K562 (cell line): ENCODE data around the gene DRAXIN. TPM values are rescaled to one million over a fixed set of nuclear protein-coding genes. Genes with fewer than 3 reads are reported as not detected.

ENCODE experiments used
- ATAC-seq: fragments of 200-7000 bp; cut with Tn5 transposase; 3 replicates; pipeline ENCODE4 v1.9.1; 2020; ENCODE audit warnings: moderate library complexity
- BruUV-seq: library from RNA; stranded (reverse); fragments of 400-500 nt; replicated peaks from 2 replicates; lab custom pipeline; 2021; lab: Mats Ljungman, UMichigan
- CTCF ChIA-PET: fragments of 300-600 bp; formaldehyde crosslinking; extraction: SDS; loops from one replicate; lab custom pipeline; 2021; ENCODE audit warnings: low intra/inter-chr PET ratio; lab: Yijun Ruan, JAX
- POLR2A ChIA-PET: fragments of 300-600, 350-650 bp; sonication (Branson Sonifier 250); formaldehyde crosslinking; extraction: SDS; loops from one replicate; lab custom pipeline; 2021; ENCODE audit warnings: antibody characterized with exemption, inconsistent platforms; lab: Yijun Ruan, JAX
- DNase-seq, 4 experiments: peaks; one replicate each; pipeline versions ENCODE4 v3.0.0 to v3.0.0-alpha.2; 2011 to 2018; ENCODE audit warnings: low spot score in 3 of 4, mixed read lengths in 3 of 4; ENCODE audit errors: extremely low read depth in 1 of 4
- FAIRE-seq: peaks from 2 replicates; lab custom pipeline; 2011; peaks lifted over from hg19 to GRCh38; lab: Jason Lieb, UNC
- H2AFZ ChIP-seq: 2 replicates; pipeline ENCODE4 v1.6.0; 2011; ENCODE audit warnings: low read depth, low read length, control low read depth, inconsistent platforms
- H3K27ac ChIP-seq: fragments of 200-600 bp; 3 replicates; pipeline ENCODE4 v1.8.0; 2011; ENCODE audit warnings: low read depth, mild to moderate bottlenecking, control low read depth, inconsistent platforms, low read length, moderate library complexity, mixed read lengths; ENCODE audit errors: extremely low read depth
- H3K27me3 ChIP-seq, 2 experiments: fragments of 300-600 bp in 1 of 2; 2 replicates in 1 of 2; 3 replicates in 1 of 2; pipeline versions ENCODE4 v1.6.0 to v1.8.0; 2011; ENCODE audit warnings: inconsistent platforms in 2 of 2, low read length in 2 of 2, mild to moderate bottlenecking in 1 of 2, mixed read lengths in 1 of 2, moderate library complexity in 1 of 2; ENCODE audit not compliant: control insufficient read depth in 2 of 2, insufficient read depth in 2 of 2
- H3K36me3 ChIP-seq: fragments of 300-600 bp; 3 replicates; pipeline ENCODE4 v1.8.0; 2011; ENCODE audit warnings: mild to moderate bottlenecking, low read length, inconsistent platforms; ENCODE audit not compliant: control insufficient read depth, insufficient read depth
- H3K4me1 ChIP-seq, 2 experiments: fragments of 200-600 bp in 1 of 2; replicated peaks in 1 of 2; 2 replicates in 1 of 2; 3 replicates in 1 of 2; pipeline versions ENCODE4 v1.5.1 to v1.8.0; 2011; ENCODE audit warnings: inconsistent platforms in 2 of 2, low read length in 2 of 2, mild to moderate bottlenecking in 1 of 2, mixed read lengths in 1 of 2, moderate library complexity in 1 of 2; ENCODE audit not compliant: control insufficient read depth in 2 of 2, insufficient read depth in 2 of 2
- H3K4me2 ChIP-seq: 2 replicates; pipeline ENCODE4 v1.6.1; 2011; ENCODE audit warnings: low read length, control low read depth, inconsistent platforms, mixed read lengths; ENCODE audit not compliant: insufficient read depth
- H3K4me3 ChIP-seq: fragments of 200-600 bp; sonication (generic), shearing (Covaris generic); 2 replicates; pipeline ENCODE4 v1.5.1; 2016; ENCODE audit warnings: control low read depth, inconsistent platforms
- H3K79me2 ChIP-seq: fragments of 200-600 bp; 3 replicates; pipeline ENCODE4 v1.8.0; 2011; ENCODE audit warnings: low read length, inconsistent platforms; ENCODE audit not compliant: control insufficient read depth, insufficient read depth
- H3K9ac ChIP-seq, 2 experiments: 2 replicates each; pipeline versions ENCODE4 v1.6.0 to v1.6.1; 2011; ENCODE audit warnings: low read depth in 2 of 2, low read length in 2 of 2, control low read depth in 1 of 2, inconsistent platforms in 1 of 2, mild to moderate bottlenecking in 1 of 2, mixed read lengths in 1 of 2; ENCODE audit not compliant: insufficient read depth in 1 of 2
- H3K9me1 ChIP-seq: one replicate; pipeline ENCODE4 v1.6.0; 2011; ENCODE audit warnings: inconsistent platforms, mild to moderate bottlenecking, low read length, moderate library complexity; ENCODE audit not compliant: control insufficient read depth, insufficient read depth
- H3K9me3 ChIP-seq: replicated peaks from 2 replicates; pipeline ENCODE4 v1.5.1; 2011; ENCODE audit warnings: low read depth, low read length, inconsistent platforms; ENCODE audit not compliant: control insufficient read depth, insufficient read depth
- H4K20me1 ChIP-seq: replicated peaks from 2 replicates; pipeline ENCODE4 v1.6.1; 2011; ENCODE audit warnings: low read length, inconsistent platforms, mixed read lengths; ENCODE audit not compliant: control insufficient read depth, insufficient read depth
- CREB5 ChIP-seq: fragments of 250-450 bp; sonication (Bioruptor Pico); IDR thresholded peaks from 2 replicates; pipeline ENCODE4 v1.5.0; 2020; ENCODE audit warnings: mild to moderate bottlenecking
- KLF1 ChIP-seq: fragments of 450-650 bp; IDR thresholded peaks from 2 replicates; pipeline ENCODE4 v1.6.1; 2016; ENCODE audit warnings: missing genetic modification characterization, missing compliant biosample characterization
- MAFG ChIP-seq: fragments of 450-650 bp; conservative IDR thresholded peaks from 2 replicates; pipeline ENCODE4 v1.6.1; 2016; ENCODE audit warnings: missing genetic modification characterization, missing compliant biosample characterization
- MAZ ChIP-seq, 2 experiments: fragments of 450-650 bp in 1 of 2; sonication (generic) in 1 of 2; formaldehyde crosslinking; IDR thresholded peaks in 1 of 2; conservative IDR thresholded peaks in 1 of 2; 2 replicates each; pipeline versions ENCODE4 v1.4.0 to v1.5.0; 2020; ENCODE audit warnings: mild to moderate bottlenecking in 1 of 2, missing genetic modification reagents in 1 of 2
- MYBL2 ChIP-seq, 2 experiments: fragments of 450-650 bp in 1 of 2; sonication (generic) in 1 of 2; formaldehyde crosslinking in 1 of 2; IDR thresholded peaks; 2 replicates each; pipeline versions ENCODE4 v1.6.1 to v1.8.1; 2017 to 2022; ENCODE audit warnings: borderline replicate concordance in 1 of 2, inconsistent platforms in 1 of 2, low read depth in 1 of 2, mild to moderate bottlenecking in 1 of 2, missing genetic modification reagents in 1 of 2, moderate library complexity in 1 of 2
- NFRKB ChIP-seq: fragments of 450-650 bp; IDR thresholded peaks from 2 replicates; pipeline ENCODE4 v1.6.1; 2016; ENCODE audit warnings: low read depth
- NONO ChIP-seq, 2 experiments: fragments of 200-400 bp in 1 of 2; fragments of 450-650 bp in 1 of 2; formaldehyde crosslinking in 1 of 2; IDR thresholded peaks; 2 replicates each; pipeline ENCODE4 v1.6.1; 2017; ENCODE audit warnings: low read depth in 2 of 2, mild to moderate bottlenecking in 2 of 2, moderate library complexity in 2 of 2, low read length in 1 of 2
- RAD51 ChIP-seq: fragments of 450-650 bp; IDR thresholded peaks from 2 replicates; pipeline ENCODE4 v1.7.1; 2016; ENCODE audit warnings: low read depth, mild to moderate bottlenecking, borderline replicate concordance
- RFX7 ChIP-seq: fragments of 250-450 bp; sonication (Bioruptor Pico); IDR thresholded peaks from 2 replicates; pipeline ENCODE4 v1.5.1; 2021; ENCODE audit warnings: mild to moderate bottlenecking
- SMAD4 ChIP-seq: fragments of 250-450 bp; sonication (Bioruptor Pico); conservative IDR thresholded peaks from 2 replicates; pipeline ENCODE4 v1.8.0; 2021; ENCODE audit warnings: inconsistent platforms, mild to moderate bottlenecking, moderate library complexity
- THAP7 ChIP-seq: fragments of 250-450 bp; sonication (Bioruptor Pico); IDR thresholded peaks from 2 replicates; pipeline ENCODE4 v1.5.0; 2021
- UBTF ChIP-seq, 2 experiments: IDR thresholded peaks; 2 replicates each; pipeline ENCODE4 v1.6.1; 2012; ENCODE audit warnings: improper control_type of control experiment in 2 of 2, low read depth in 2 of 2, low read length in 2 of 2, borderline replicate concordance in 1 of 2
- VEZF1 ChIP-seq: fragments of 200-800 bp; sonication (Bioruptor generic); IDR thresholded peaks from 2 replicates; pipeline ENCODE4 v1.6.1; 2017; ENCODE audit warnings: missing genetic modification characterization, missing compliant biosample characterization
- WGBS: fragments of 100-300 bp; shearing (Covaris generic); methylation state at CpG from one replicate; pipeline ENCODE4 v1.1.6; 2016; ENCODE audit warnings: low coverage, mixed read lengths; ENCODE audit not compliant: insufficient coverage; ENCODE audit errors: missing lambda C conversion rate; 5-methylcytosine and 5-hydroxymethylcytosine counted together
- in situ Hi-C: fragments of 300-500 bp; cut with MboI; formaldehyde crosslinking; loops from 4 replicates; pipeline ENCODE4 v1.15.0; 2018; ENCODE audit warnings: inconsistent platforms, mixed read lengths
- intact Hi-C: fragments of 100-400 bp; cut with micrococcal nuclease; formaldehyde crosslinking; loops from 2 replicates; pipeline ENCODE4 v1.14.2; 2022
- polyA plus RNA-seq, 8 experiments: library from polyadenylated mRNA; depleted of rRNA in 4 of 8; stranded (reverse) in 5 of 8; unstranded in 3 of 8; fragments of >200 nt; fragmentation: Nextera tagmentation in 2 of 8; fragmentation: Illumina TruSeq in 1 of 8; extraction: Ambion mirVana in 2 of 8; extraction: Trizol in 1 of 8; gene quantifications; 2 replicates each; pipeline versions ENCODE4 v1.2.1 to v1.2.3, GENCODE V29; 2011 to 2014; ENCODE audit warnings: inconsistent platforms in 1 of 8, missing spikeins in 1 of 8
- total RNA-seq, 7 experiments: library from RNA; depleted of rRNA in 6 of 7; stranded (reverse); fragments of >200 nt in 6 of 7; fragmentation: Illumina TruSeq in 2 of 7; extraction: Trizol in 2 of 7; gene quantifications; 2 replicates each; pipeline versions ENCODE4 v1.2.1 to v1.2.3, GENCODE V29; 2011 to 2021; ENCODE audit warnings: low replicate concordance in 1 of 7

DRAXIN gene
- total and polyA plus RNA-seq, 9 of the 15 experiments (the other 6 are each of a cell fraction or from before 2014, with no cell fraction given), result 0.01 to 0.04 (median 0.01) TPM; not detected in 6

GRCh38 chr1:11664336-11665065 lies 27.0 kb upstream of the DRAXIN start:
- peak overlapping the region; percentile 60 for H3K4me3 ChIP-seq
- H3K27me3 ChIP-seq, result no peaks in the 10 kb centered on the region
- H3K27ac ChIP-seq, result peak overlapping the region; percentile 76
- H3K9me1 ChIP-seq, result no peaks in the 10 kb centered on the region
- H3K4me2 ChIP-seq, result peak overlapping the region; percentile 75
- CTCF ChIA-PET, result interaction anchor here (0.9 to 2.4 kb wide), 3 partner anchors 14 to 85 kb away, joined by 4 to 17 read pairs (median 8); no protein-coding TSS in a partner anchor
- peak in 2 of 4 experiments; percentile 62 for DNase-seq
- peaks cover 26% of the 10 kb centered on the region; the same call in 1 of the 3 replicates for H3K36me3 ChIP-seq
- no peaks in the 10 kb centered on the region for H3K9me3 ChIP-seq
- H4K20me1 ChIP-seq, result no peaks in the 10 kb centered on the region
- in situ Hi-C loops, result no loop called here
- POLR2A ChIA-PET, result interaction anchor here (0.6 to 2.5 kb wide), 19 partner anchors 9 to 280 kb away, joined by 3 to 18 read pairs (median 4); partner anchors contain the start of genes FBXO2 and FBXO44
- peaks cover 7% of the 10 kb centered on the region for H3K79me2 ChIP-seq
- TSS peak; percentile 34 for BruUV-seq
- FAIRE-seq, result peak; percentile 44
- ATAC-seq, result peak; percentile 45
- H2AFZ ChIP-seq, result peak overlapping the region; percentile 69
- 5% methylated on average over 36 of the region's 66 CpGs for WGBS
- peaks cover 6 to 41% of the 10 kb centered on the region in 2 experiments; a peak in 4 of 5 replicates for H3K4me1 ChIP-seq
- intact Hi-C loops, result loop anchor here (10.0 kb wide), 1 partner anchor 220 kb away; no protein-coding TSS in a partner anchor
- H3K9ac ChIP-seq, result peak overlapping the region; percentile 63 to 95
- TF ChIP-seq NONO (IDR thresholded peaks at IDR 0.05; ENCODE audit: low read depth in 2 of 2, low read length in 1 of 2), result peak in 1 of 2 experiments; percentile 8; a peak in 1 of 4 replicates
- TF ChIP-seq UBTF (IDR thresholded peaks at IDR 0.05; ENCODE audit: borderline replicate concordance in 1 of 2, low read depth in 2 of 2, low read length in 2 of 2), result 0 out of 4 replicates have a peak, but pooled peaks of 1 of the 2 experiments have one; percentile 63
- no peak for TF ChIP-seq NFRKB
- no peak for TF ChIP-seq KLF1
- TF ChIP-seq THAP7, result peak; percentile 62; the same call in 1 of the 2 replicates
- TF ChIP-seq CREB5 (CRISPR knock-in tag), result no peak
- peak; percentile 49 for TF ChIP-seq VEZF1 (CRISPR knock-in tag)
- no peak for TF ChIP-seq MAFG (tag)
- TF ChIP-seq RAD51, result no peak
- 0 out of 4 replicates have a peak, but pooled peaks of 1 of the 2 experiments have one; percentile 18 for TF ChIP-seq MAZ (CRISPR knock-in tag; conservative IDR thresholded peaks at IDR 0.05 in 1 of 2, IDR thresholded peaks at IDR 0.05 in 1 of 2)
- no peak for TF ChIP-seq MYBL2 (IDR thresholded peaks at IDR 0.05; ENCODE audit: low read depth)
- no peak for TF ChIP-seq MYBL2 (CRISPR knock-in tag; IDR thresholded peaks at IDR 0.05; ENCODE audit: borderline replicate concordance)
- peak; percentile 51; the same call in 1 of the 2 replicates for TF ChIP-seq SMAD4 (CRISPR knock-in tag)
- no peak for TF ChIP-seq RFX7 (CRISPR knock-in tag)
